Activated CD4-positive, alpha-beta T cell treated with anti-CD3 and anti-CD28 coated beads, Interleukin-2, Interleukin-6, amounts not matched to agents 100 ng/mL and 50 ng/mL, durations not matched to agents 16 hours and 8 hours (primary cell): ENCODE data around the gene SMIM31.

Experiments used
- DNase-seq: peaks from one replicate; pipeline ENCODE4 v3.0.0-alpha.2; 2020

Gene SMIM31

GRCh38 chr4:164753873-164754488 is at the start of gene SMIM31:
Gene SMIM31 (plus strand): TSS chr4:164754131. CDS start chr4:164770444, 16,313 bp downstream.
- no peak for DNase-seq

GRCh38 chr4:164706675-164707074 is 47.3 kb upstream of the SMIM31 start:
- no peak for DNase-seq

GRCh38 chr4:164716901-164717300 is 37.0 kb upstream of the SMIM31 start:
- no peak for DNase-seq

- DNase-seq, result no peak
These were observed 35.1 kb upstream of the SMIM31 start for GRCh38 chr4:164718827-164719226.

- no peak for DNase-seq
These were observed 28.9 kb upstream of the SMIM31 start for GRCh38 chr4:164725066-164725465.

- no peak for DNase-seq
These were observed 23.1 kb upstream of the SMIM31 start for GRCh38 chr4:164730705-164731393.

GRCh38 chr4:164731827-164732474 is 22.0 kb upstream of the SMIM31 start:
- DNase-seq, result peak; percentile 57

GRCh38 chr4:164734484-164734883 is 19.4 kb upstream of the SMIM31 start:
- no peak for DNase-seq

GRCh38 chr4:164748375-164748774 is 5.6 kb upstream of the SMIM31 start:
- DNase-seq, result no peak

GRCh38 chr4:164755432-164755831 is 1.5 kb downstream of the SMIM31 start:
- DNase-seq, result no peak

- DNase-seq, result no peak
These were observed 2.8 kb downstream of the SMIM31 start for GRCh38 chr4:164756686-164757085.

- DNase-seq, result no peak
These were observed 7.3 kb downstream of the SMIM31 start for GRCh38 chr4:164761241-164761640.

- DNase-seq, result no peak
These were observed 7.9 kb downstream of the SMIM31 start for GRCh38 chr4:164761746-164762275.

- DNase-seq, result no peak
These were observed 11.2 kb downstream of the SMIM31 start for GRCh38 chr4:164765096-164765495.

GRCh38 chr4:164765833-164766232 is 11.9 kb downstream of the SMIM31 start:
- DNase-seq, result no peak

GRCh38 chr4:164768516-164768915 is 14.6 kb downstream of the SMIM31 start:
- DNase-seq, result no peak

GRCh38 chr4:164770010-164770724 is 16.2 kb downstream of the SMIM31 start:
- DNase-seq, result no peak

- DNase-seq, result no peak
These were observed 17.2 kb downstream of the SMIM31 start for GRCh38 chr4:164771088-164771487.

GRCh38 chr4:164772076-164772475 is 18.1 kb downstream of the SMIM31 start:
- DNase-seq, result no peak

- no peak for DNase-seq
These were observed 25.1 kb downstream of the SMIM31 start for GRCh38 chr4:164779080-164779479.

GRCh38 chr4:164779811-164780216 is 25.9 kb downstream of the SMIM31 start:
- DNase-seq, result peak; percentile 39

GRCh38 chr4:164780839-164781238 is 26.9 kb downstream of the SMIM31 start:
- DNase-seq, result no peak

GRCh38 chr4:164783976-164784375 is 30.0 kb downstream of the SMIM31 start:
- no peak for DNase-seq
